MG63 (cell line): ENCODE data around the gene TRAF2. TPM values are rescaled to one million over a fixed set of nuclear protein-coding genes. Genes with fewer than 3 reads are reported as not detected.

Experiments
- DNase-seq: peaks from one replicate; pipeline ENCODE4 v3.0.0-alpha.2; 2020
- H3K27me3 ChIP-seq: fragments of 250-450 bp; sonication (Bioruptor Pico); 2 replicates; pipeline ENCODE4 v1.5.1; 2020; ENCODE audit warnings: mild to moderate bottlenecking, moderate library complexity
- H3K36me3 ChIP-seq: fragments of 250-450 bp; sonication (Bioruptor Pico); 2 replicates; pipeline ENCODE4 v1.5.1; 2020; ENCODE audit warnings: mild to moderate bottlenecking, moderate library complexity
- H3K4me3 ChIP-seq: fragments of 250-450 bp; sonication (Bioruptor Pico); 2 replicates; pipeline ENCODE4 v1.5.1; 2020; ENCODE audit warnings: mild to moderate bottlenecking, moderate library complexity
- H3K9me3 ChIP-seq: fragments of 250-450 bp; sonication (Bioruptor Pico); 2 replicates; pipeline ENCODE4 v1.5.1; 2020; ENCODE audit warnings: mild to moderate bottlenecking, moderate library complexity
- total RNA-seq: library from RNA; depleted of rRNA; stranded (reverse); fragments of >200 nt; shearing (Covaris generic); gene quantifications from 2 replicates; pipeline ENCODE4 v1.2.3, GENCODE V29; 2014; ENCODE audit warnings: low replicate concordance

The TRAF2 gene
- total RNA-seq, 1 experiment from 2014 or later: 46.5 TPM

DNA sequence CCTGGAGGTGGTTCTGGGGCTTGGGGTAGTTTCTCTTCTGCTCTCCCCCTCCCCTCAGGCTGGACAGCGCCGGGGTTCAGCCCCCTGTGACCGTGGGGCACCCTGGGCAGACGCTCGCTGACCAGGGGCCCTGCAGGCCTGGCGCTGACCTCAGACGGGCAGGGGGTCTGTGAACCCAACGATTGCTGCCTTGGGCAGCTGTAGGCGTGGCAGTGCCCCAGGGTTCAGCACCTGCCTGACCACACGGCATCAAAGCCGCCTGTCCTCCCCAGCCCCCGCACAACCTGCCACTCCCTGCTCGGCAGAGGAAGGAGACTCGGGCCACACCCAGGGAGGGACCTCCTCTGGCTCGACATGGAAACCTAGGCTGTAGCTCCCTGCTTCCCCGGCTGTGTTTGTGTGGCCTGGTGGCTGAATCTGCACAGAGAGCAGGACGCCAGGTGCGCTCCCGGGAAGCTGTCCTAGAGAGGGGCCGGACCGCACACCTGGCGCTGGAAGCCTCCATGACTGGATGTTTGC lies 77.9 kb downstream of the TRAF2 start:
- H3K36me3 ChIP-seq: no peaks in the 10 kb centered on the region

DNA sequence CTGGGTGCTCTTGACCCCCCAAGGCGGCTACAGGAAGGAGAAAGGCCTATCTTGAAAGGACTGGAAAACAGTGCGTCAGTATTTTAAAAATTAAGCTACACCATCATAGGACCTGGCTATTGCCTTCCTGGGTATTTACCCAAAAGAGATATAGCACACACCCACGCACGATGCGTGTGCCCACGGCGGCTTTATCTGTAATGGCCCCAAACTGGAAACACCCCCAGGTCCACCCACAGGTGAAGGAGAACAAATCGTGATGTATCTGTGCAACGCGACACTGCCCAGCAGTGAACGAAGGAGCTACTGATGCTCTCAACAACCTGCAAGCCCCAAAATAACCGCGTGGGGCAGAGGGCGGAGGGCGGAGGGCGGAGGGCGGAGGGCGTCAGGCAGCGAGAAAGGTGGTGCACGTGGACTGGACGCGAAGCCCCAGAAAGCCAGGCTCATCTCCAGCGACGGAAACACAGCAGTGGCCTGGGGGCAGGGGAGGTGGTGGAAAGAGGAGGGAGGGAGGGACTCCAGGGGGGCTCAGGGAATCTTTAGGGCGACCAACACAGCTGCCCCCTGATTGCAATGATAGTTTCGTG lies 78.6 kb downstream of the TRAF2 start:
- Histone ChIP-seq H3K27me3 (no peaks in the 10 kb centered on the region), H3K9me3 (no peaks in the 10 kb centered on the region)
- no peak for DNase-seq

More for the DNA sequence above, 77.9 kb downstream of the TRAF2 start:
- H3K27me3 ChIP-seq: no peaks in the 10 kb centered on the region
- DNase-seq: no peak
- no peaks in the 10 kb centered on the region for H3K9me3 ChIP-seq
- H3K4me3 ChIP-seq: no peak overlapping the region

DNA sequence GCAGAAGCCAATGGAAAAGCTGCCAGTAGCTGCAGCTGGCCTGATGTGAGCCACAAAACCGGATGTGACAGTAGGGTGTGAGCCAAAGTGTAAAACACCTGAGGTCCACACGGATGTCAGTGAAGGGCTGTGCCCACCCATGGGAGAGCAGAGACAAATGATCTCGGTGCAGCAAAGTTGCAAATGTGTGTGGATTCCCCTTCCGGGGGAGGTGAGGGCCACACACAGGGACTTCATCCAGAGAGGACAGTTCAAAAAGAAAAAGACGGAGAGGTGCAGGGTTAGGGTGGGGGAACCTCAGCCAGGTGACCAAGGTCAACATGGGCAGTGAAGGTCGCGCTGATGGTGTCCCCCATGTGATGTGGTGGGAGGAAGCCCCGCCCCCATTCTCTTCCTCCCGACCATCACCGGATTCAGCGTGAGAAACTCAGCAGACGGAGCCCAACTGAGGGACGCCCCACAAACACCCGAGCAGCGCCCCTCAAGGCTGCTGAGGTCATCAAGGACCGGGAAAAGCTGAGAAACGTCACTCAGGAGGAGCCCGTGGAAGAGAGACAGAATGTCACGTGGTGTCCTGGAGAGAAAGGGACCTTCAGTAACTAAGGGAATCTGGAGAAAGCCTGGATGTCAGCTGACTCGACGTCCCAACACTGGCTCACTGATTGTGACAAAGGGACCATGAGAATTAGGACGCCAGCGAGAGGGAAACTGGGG lies 79.6 kb downstream of the TRAF2 start:
- Histone ChIP-seq H3K4me3 (no peak overlapping the region), H3K9me3 (no peaks in the 10 kb centered on the region), H3K27me3 (no peaks in the 10 kb centered on the region), H3K36me3 (no peaks in the 10 kb centered on the region)
- no peak for DNase-seq

More for the DNA sequence above, 78.6 kb downstream of the TRAF2 start:
- no peak overlapping the region for H3K4me3 ChIP-seq
- no peaks in the 10 kb centered on the region for H3K36me3 ChIP-seq

DNA sequence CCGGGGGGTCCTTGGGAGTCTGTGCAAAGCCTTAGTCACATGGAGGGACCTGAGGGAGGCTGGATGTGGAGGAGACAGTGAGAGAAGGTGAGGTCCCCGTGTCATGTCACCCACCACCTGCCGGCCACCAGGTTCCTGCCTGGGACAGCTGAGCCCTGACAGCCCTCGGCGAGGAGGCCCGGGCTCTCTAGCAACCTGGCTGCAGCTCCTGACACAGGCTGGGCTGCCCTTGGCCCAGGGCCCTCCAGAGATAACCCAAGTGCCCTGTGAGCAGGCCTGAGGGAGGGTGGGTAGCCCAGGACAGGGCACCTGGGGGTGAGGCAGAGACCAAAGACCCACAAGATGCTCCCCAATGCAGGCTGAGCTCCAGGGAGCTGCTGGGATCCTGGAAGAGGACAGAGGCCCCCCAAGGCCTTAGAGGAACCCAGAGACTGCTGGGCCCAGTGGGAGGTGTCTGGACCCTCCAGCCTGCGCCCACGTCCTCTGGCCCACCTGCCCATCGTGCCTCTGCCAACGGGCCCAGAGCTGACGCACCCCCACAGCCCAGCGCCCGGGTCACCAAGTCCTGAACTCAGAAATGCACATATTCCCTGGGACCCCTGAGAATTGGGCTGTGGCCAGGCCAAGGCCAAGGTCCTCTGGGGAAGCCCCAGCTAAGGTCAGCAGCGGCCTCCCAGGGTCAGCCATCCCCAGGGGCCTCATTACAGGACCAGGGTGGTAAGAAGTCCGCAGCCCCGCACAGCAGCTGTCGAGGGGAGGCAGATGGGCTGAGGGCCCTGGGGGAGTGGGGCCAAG lies 82.2 kb downstream of the TRAF2 start:
- no peak overlapping the region for H3K4me3 ChIP-seq
- H3K27me3 ChIP-seq: no peaks in the 10 kb centered on the region
- H3K36me3 ChIP-seq: no peaks in the 10 kb centered on the region
- no peaks in the 10 kb centered on the region for H3K9me3 ChIP-seq
- DNase-seq: no peak

DNA sequence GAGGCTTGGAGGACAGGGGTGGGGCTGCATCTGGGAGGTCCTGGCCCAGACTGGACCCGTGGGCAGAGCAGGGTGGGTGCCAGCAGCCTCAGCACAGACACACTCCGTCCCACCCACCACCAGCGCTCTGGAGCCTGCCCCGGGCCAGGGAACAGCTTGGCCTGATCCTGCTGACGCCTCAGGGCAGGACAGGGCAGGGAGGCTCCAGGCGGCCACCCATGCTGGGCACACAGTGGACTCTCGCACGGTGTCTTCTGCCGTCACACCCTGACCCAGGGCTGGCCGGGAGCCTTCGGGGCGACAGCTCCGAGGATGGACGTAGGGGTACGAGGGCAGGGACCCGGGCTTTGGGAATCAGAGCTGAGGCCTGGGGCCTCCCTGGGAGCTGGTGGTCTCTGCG lies 82.8 kb downstream of the TRAF2 start:
- no peak for DNase-seq
- no peaks in the 10 kb centered on the region for H3K27me3 ChIP-seq
- no peak overlapping the region for H3K4me3 ChIP-seq
- no peaks in the 10 kb centered on the region for H3K36me3 ChIP-seq
- no peaks in the 10 kb centered on the region for H3K9me3 ChIP-seq

DNA sequence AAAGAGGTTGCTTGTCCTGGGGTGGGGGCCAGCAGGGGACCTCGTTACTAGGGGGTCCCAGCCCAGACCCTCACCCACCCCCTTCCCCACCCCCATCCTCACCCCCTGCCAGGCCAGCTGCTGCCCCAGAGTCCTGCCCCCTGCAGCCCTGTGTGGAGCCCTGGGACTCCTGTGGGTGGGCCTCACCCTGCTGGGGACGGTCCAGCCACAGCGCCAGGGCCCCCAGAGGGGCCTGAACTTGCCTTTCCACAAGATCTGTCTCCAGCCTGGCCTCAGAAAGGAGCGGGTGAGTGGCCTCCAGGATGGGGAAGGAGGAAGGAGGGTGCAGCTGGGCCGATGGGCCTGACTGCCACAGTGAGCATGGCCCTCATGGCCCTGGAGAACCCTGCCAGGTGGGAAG lies 83.5 kb downstream of the TRAF2 start:
- DNase-seq: no peak
- no peaks in the 10 kb centered on the region for H3K36me3 ChIP-seq

DNA sequence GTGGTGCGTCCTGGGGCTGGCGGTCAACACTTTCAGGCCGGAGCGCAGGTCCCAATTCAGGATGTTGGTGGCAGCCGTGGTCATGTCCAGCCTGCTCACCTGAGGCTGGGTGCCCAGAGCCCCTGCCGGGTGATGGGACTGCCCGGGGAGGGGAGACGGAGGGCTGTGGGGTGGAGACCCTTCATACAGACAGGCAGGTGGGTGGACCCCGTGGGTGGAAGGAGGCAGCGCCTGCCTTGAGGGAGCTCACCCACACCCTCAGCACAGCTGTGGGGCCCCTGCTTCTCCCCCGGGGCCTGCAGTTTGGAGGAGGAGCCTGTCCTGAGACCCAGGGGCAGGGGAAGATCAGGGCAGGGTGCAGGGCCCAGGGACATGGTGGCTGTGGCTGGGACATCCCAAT lies 84.0 kb downstream of the TRAF2 start:
- Histone ChIP-seq H3K27me3 (no peaks in the 10 kb centered on the region), H3K4me3 (no peak overlapping the region), H3K9me3 (no peaks in the 10 kb centered on the region), H3K36me3 (no peaks in the 10 kb centered on the region)
- no peak for DNase-seq

More for the DNA sequence above, 83.5 kb downstream of the TRAF2 start:
- no peaks in the 10 kb centered on the region for H3K27me3 ChIP-seq
- no peak overlapping the region for H3K4me3 ChIP-seq
- no peaks in the 10 kb centered on the region for H3K9me3 ChIP-seq

DNA sequence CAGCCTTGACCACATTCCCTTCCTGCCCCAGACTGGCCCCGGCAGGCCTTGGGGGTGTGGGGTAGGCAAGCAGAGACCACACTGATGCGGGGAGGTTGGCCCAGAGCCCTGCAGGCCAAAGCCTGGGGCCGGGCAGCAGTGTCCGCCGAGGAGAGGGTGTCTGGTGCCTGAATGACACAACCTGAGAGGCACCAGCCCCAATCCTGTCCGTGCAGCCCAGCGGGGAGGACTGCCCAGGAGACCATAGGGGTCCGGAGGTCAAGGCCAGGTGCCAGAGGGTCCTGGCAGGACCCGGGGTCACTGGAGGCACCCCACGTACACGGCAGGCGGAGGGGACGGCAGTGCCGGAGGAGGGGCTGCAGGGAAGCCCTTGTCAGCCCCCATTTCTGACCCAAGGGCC lies 85.4 kb downstream of the TRAF2 start:
- H3K36me3 ChIP-seq: no peaks in the 10 kb centered on the region
- no peak overlapping the region for H3K4me3 ChIP-seq
- no peaks in the 10 kb centered on the region for H3K27me3 ChIP-seq
- no peak for DNase-seq
- H3K9me3 ChIP-seq: no peaks in the 10 kb centered on the region

DNA sequence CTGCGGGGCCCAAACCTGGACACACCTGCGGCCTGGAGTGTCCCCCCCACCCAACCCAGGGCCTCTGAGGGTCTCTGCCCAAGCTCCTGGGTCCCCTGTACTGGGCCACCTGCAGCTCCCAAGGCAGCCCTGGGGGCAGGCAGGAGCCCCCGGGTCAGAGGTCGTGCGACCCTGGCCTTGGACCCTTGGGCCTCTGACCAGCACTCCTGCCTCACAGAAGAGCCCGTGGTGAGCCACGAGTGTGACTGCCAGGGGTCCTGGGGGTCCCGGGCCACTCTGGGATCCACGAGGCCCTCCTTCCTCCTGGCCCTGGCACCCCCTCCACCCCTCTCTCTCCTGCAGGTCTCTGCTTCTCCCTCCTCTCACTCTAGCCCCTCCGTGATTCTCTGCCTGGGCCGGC lies 86.0 kb downstream of the TRAF2 start:
- Histone ChIP-seq H3K9me3 (no peaks in the 10 kb centered on the region), H3K36me3 (no peaks in the 10 kb centered on the region), H3K4me3 (no peak overlapping the region), H3K27me3 (no peaks in the 10 kb centered on the region)
- no peak for DNase-seq

DNA sequence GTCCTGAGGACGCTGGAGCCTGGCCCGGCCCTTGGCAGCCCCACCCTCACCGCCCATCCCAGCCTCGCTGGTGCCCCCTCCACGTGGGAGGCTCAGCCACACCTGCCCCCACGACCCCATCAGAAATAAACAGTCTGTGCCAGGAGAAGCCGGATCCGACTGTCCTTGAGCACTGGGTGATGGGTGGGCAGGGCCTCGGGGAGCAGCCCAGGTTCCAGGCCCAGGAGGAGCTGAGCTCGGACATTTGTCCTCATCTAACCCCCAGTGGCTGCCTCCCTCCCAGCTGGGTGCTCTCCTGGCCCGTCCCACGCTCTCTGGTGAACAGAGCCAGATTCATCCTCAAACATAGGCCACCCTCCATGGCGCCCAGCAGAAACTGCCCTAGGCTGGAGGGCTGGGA lies 86.4 kb downstream of the TRAF2 start:
- Histone ChIP-seq H3K4me3 (no peak overlapping the region), H3K36me3 (no peaks in the 10 kb centered on the region), H3K27me3 (no peaks in the 10 kb centered on the region), H3K9me3 (no peaks in the 10 kb centered on the region)
- no peak for DNase-seq

DNA sequence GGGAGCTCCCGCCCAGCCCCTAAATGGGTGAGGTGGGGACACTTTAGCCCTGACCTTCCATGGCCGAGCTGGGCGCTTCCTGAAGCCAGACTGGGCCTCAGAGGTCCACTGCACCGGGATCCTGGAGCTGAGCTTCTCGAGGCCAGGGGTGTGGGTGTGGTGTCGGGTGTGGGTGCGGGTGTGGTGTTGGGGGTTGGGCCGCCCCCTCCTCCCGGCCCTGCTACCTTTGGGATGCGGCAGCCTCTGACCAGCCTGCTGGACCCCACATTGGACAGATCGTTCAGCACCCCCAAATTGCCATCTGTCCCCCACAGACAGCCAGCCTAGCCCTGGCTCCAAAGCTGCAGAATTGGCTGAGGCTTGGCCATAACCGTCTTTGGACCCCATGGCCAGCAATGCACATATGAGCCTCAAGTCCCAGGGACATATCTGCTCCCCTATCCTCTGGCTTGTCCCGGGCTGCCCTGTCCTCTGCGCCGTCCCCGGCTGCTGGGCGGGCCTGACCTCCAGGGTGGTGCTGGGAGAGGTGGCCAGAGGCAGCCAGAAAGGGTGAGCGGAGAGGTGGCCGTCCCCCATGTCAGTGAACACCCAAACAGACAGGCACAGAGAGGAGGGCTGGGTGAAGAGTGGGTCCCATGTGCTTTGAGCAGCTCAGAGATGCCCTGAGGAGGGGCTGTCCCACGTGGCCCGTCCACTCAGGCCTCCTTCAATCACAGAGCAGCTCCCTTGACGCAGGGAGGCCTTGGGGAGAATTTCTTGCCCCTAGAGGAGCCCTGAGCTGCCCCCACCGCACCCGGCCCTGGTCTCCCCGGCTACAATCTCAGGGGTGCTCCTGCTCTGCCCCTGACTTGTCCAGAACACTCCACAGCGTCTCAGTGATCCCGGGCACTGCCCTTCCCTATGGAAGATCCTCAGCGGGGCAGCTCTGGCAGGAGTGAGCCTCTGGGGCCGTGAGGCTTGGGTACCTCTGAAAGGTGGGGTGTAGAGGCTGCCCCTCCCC lies 87.6 kb downstream of the TRAF2 start:
- Histone ChIP-seq H3K4me3 (no peak overlapping the region), H3K27me3 (no peaks in the 10 kb centered on the region), H3K9me3 (no peaks in the 10 kb centered on the region), H3K36me3 (no peaks in the 10 kb centered on the region)
- no peak for DNase-seq

DNA sequence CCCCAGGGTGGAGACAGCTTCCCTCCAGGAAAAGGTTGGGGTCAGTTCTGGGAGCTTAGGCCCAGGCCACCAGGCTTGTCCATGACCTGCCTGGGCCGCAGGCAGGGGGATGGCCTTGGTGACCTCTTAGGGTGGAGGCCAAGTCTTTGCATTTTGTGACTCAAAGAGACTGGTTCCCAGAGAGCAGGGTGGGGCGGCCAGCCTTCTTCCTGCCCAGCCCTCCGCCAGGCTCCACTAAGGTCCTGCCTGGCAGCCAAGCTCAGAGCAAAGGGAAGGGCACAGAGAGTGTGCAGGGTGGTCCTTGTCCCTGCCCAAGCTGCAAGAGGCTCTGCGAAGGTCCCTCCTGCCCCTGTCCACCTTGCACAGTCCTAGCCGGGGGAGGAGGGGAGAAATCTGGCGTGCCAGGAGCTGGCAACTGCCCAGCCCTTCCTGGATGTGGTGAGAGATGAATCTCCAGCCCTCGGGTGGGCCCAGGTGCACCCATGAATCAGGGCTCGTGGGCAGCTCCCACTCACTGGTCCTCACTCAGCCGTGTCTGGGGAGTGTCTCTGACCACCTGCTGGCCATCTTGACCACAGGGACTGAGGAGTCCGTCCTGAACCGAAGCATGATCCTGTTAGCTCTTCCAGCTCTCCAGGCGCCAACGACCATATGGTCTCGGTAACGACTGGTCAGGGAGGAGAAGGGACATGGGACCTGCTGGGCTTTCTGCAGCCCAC lies 88.7 kb downstream of the TRAF2 start:
- Histone ChIP-seq H3K4me3 (no peak overlapping the region), H3K27me3 (no peaks in the 10 kb centered on the region), H3K36me3 (no peaks in the 10 kb centered on the region), H3K9me3 (no peaks in the 10 kb centered on the region)
- peak; percentile 51 for DNase-seq

DNA sequence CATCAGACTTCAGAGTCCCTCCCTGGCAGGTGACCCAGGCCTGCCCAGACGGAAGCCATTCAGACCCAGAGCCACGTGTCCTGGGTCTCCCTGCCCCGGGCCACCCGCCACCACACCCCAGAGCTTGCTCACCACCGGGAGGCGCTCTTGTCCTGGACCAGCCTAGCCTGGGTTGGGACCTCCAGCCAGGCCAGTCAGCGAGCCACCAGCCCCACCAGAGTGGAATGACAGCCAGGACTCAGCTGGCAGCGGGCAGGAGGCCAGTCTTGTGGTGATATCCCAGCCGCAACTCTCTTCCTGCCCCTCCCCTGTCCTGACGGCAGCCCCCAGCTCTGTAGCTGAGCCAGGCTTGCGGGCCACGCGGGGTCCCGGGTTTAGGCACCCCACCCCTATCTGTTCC lies 89.3 kb downstream of the TRAF2 start:
- H3K36me3 ChIP-seq: no peaks in the 10 kb centered on the region
- no peaks in the 10 kb centered on the region for H3K9me3 ChIP-seq
- no peak for DNase-seq
- H3K27me3 ChIP-seq: no peaks in the 10 kb centered on the region
- H3K4me3 ChIP-seq: no peak overlapping the region
